Stimulated activated memory B cell treated with anti-CD40 and anti-IgM and Interleukin-4, amounts not matched to agents 10 μg/mL and 1 μg/mL and 100 μg/mL, for 72 hours (primary cell): ENCODE results near the gene DDX43.
"Not testable (repeated sequence)": the region's sequence is repeated elsewhere in the genome, so short reads cannot be mapped to it uniquely, and the experiment has no call there.

Experiments used
- ATAC-seq: fragments of 150-1000 bp; cut with Tn5 transposase; 2 replicates; pipeline ENCODE4 v1.10.0; 2021
- H3K27ac Mint-ChIP-seq: one replicate; pipeline ENCODE4 v1.8.0; 2022; ENCODE audit warnings: mild to moderate bottlenecking, mixed read lengths
- H3K27me3 Mint-ChIP-seq: one replicate; pipeline ENCODE4 v1.8.0; 2022; ENCODE audit warnings: mixed read lengths
- H3K36me3 Mint-ChIP-seq: one replicate; pipeline ENCODE4 v1.8.0; 2022; ENCODE audit warnings: mixed read lengths
- H3K4me1 Mint-ChIP-seq: one replicate; pipeline ENCODE4 v1.8.0; 2022; ENCODE audit warnings: mixed read lengths
- H3K4me3 Mint-ChIP-seq: one replicate; pipeline ENCODE4 v1.8.0; 2022; ENCODE audit warnings: mild to moderate bottlenecking, moderate library complexity, mixed read lengths
- H3K9me3 Mint-ChIP-seq: one replicate; pipeline ENCODE4 v1.8.0; 2022; ENCODE audit warnings: mixed read lengths

DDX43 gene

DNA sequence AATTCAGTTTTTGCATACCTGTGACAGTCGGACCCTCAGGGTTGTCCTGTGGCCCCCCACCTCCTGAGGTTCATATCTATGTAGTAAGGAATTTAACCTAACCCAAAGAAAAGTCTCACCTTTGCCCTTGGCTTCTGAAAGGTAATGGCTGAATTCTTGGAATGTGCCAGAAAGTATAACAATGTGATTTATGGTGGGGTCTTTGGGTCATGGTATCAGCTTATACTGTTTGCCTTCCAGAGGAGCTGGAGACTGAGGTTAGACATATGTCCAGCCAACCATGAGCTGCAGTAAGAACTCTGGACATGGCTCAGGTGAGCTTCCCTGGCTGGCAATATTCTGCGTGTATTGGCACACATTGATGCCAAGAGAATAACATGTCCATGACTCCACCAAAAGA, 26.9 kb downstream of the DDX43 start:
- H3K4me3 Mint-ChIP-seq, result no peak overlapping the region
- H3K36me3 Mint-ChIP-seq, result peaks cover 37% of the 10 kb centered on the region
- ATAC-seq, result no peak
- no peaks in the 10 kb centered on the region for H3K4me1 Mint-ChIP-seq
- H3K27ac Mint-ChIP-seq, result no peak overlapping the region
- no peaks in the 10 kb centered on the region for H3K27me3 Mint-ChIP-seq
- no peaks in the 10 kb centered on the region for H3K9me3 Mint-ChIP-seq

GRCh38 chr6:73435236-73435635, 40.6 kb downstream of the DDX43 start:
- no peak for ATAC-seq
- peaks cover 45% of the 10 kb centered on the region for H3K36me3 Mint-ChIP-seq
- H3K27ac Mint-ChIP-seq, result no peak overlapping the region
- H3K9me3 Mint-ChIP-seq, result no peaks in the 10 kb centered on the region
- peaks cover 5% of the 10 kb centered on the region for H3K4me1 Mint-ChIP-seq
- H3K4me3 Mint-ChIP-seq, result no peak overlapping the region
- no peaks in the 10 kb centered on the region for H3K27me3 Mint-ChIP-seq

DNA sequence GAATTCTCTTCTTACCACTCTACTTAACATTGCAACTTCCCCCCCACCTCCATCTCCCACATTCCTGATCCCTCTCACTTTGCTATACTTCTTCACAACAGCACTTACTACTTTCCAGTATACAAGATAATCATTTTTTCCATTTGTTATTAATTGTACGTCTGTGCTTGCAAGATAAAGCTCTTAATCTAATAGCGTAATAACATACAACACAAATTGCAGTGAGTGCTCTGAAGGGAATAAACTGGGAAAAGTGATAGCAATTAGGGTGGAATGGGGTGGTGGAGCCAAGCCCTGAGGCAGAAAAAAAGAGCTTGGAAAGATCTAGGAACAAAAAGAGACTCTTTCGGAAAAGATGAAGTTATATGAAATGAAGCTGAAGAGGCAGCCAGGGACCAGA, 48.9 kb downstream of the DDX43 start:
- no peak overlapping the region for H3K27ac Mint-ChIP-seq
- no peak for ATAC-seq
- peaks cover 37% of the 10 kb centered on the region for H3K4me1 Mint-ChIP-seq
- H3K27me3 Mint-ChIP-seq, result no peaks in the 10 kb centered on the region
- H3K9me3 Mint-ChIP-seq, result no peaks in the 10 kb centered on the region
- no peak overlapping the region for H3K4me3 Mint-ChIP-seq
- peaks cover 51% of the 10 kb centered on the region for H3K36me3 Mint-ChIP-seq

DNA sequence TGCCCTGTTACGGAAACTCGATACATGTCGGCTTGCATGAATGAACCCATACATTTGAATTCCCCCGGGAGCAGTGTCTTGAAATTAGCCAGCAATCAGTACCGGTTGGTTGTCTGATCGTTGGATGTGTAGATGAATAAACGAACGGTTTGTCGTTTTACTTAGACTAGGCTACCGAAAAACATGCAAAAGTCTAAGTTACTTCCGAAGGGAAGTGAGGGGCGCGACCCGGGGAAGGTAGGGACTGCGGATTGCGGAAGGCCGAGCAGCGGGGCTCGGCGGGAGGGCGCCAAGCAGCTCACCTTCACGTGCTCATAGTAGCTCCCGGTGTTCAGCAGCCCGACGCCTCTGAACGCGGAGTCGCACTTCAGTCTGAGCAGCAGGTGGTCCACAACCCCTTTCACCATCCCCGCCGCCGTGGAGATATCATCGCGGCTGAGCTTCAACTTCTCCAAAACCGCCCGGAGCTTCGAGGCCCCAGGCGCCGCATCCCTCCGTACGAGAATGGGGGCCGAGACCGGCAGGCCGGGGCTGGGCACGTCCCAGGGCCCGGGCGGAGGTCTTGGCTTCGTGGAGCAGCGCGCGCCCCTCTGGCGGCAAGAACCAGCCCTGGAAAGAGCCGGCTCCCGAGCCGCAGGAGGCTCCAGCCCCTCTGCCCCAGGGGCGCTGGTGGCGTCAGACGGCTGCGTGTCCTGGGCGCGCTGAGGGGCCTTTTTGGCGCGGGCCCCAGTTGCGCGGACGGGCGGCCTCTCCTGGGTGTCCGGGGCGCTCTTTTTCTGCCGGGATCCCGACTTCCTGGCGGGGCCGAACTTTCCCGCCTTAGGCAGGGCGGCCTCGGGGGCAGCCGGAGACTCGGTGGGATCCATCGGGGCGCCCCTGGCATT, 56.8 kb downstream of the DDX43 start:
- Mint-ChIP-seq H3K27me3 (no peaks in the 10 kb centered on the region), H3K27ac (peak overlapping the region; percentile 96), H3K4me3 (peak overlapping the region; percentile 91), H3K9me3 (no peaks in the 10 kb centered on the region), H3K4me1 (peaks cover 28% of the 10 kb centered on the region), H3K36me3 (peaks cover 25% of the 10 kb centered on the region)
- peak; percentile 77 for ATAC-seq

DNA sequence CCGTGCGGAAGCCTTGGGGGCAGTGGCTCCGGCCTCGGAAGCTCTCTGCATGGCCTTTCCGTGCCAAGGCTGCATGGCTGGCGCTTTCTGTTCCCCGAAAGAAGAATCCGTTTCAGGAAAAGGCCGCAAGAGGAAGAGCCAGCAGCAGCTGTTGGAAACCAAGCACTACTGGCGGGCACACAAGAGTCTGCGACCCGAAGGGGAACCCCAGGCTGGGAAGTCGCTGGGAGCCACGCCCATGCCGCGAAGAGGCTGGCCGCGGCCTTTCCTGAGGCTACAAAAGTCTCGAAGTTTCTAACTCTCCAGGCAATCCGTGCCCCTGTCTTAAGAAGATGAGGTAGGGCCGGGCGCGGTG, 57.5 kb downstream of the DDX43 start, which contains the start of gene CGAS:
TSS of gene CGAS (minus strand) at position 191 of the 355 bp plus-strand sequence. CDS start at position 75, 116 bp downstream.
- no peaks in the 10 kb centered on the region for H3K27me3 Mint-ChIP-seq
- ATAC-seq, result peak; percentile 91
- H3K4me3 Mint-ChIP-seq, result peak within 1 kb of the TSS; percentile 91
- H3K27ac Mint-ChIP-seq, result peak within 1 kb of the TSS; percentile 96
- peaks cover 28% of the 10 kb centered on the region for H3K4me1 Mint-ChIP-seq
- H3K9me3 Mint-ChIP-seq, result no peaks in the 10 kb centered on the region
- peaks cover 25% of the 10 kb centered on the region for H3K36me3 Mint-ChIP-seq

DNA sequence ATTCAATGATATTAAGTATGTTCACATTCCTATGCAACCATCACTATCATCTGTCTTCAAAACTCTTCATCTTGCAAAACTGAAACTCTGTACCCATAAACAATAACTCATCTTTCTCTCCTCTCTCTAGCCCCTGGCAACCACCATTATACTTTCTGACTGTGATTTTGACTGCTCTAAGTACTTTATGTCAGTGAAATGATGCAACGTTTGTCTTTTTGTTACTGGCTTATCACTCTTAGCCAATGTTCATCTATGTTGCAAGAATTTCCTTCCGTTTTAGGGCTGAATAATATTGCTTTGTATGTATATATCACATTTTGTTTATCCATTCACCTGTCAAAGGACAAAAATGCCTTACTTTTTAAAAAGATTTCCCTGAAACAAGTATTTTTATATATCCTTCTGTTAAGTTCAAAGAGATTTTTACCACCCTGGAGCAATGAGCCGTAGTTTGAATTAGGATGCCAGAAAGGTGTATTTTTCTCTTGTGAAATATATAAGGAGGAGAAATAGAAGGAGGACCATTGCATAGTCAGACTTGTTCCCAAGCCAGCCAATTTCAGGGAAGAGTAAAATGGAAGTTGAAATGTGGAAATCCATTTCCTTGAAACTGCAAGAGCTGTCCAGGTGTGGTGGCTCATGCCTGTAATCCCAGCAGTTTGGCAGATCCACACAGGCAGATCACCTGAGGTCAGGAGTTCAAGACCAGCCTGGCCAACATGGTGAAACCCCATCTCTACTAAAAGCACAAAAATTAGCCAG, 61.4 kb downstream of the DDX43 start:
- Mint-ChIP-seq H3K9me3 (no peaks in the 10 kb centered on the region), H3K36me3 (peaks cover under 1% of the 10 kb centered on the region), H3K4me3 (no peak overlapping the region), H3K27ac (no peak overlapping the region), H3K4me1 (peaks cover 25% of the 10 kb centered on the region), H3K27me3 (no peaks in the 10 kb centered on the region)
- ATAC-seq, result no peak

DNA sequence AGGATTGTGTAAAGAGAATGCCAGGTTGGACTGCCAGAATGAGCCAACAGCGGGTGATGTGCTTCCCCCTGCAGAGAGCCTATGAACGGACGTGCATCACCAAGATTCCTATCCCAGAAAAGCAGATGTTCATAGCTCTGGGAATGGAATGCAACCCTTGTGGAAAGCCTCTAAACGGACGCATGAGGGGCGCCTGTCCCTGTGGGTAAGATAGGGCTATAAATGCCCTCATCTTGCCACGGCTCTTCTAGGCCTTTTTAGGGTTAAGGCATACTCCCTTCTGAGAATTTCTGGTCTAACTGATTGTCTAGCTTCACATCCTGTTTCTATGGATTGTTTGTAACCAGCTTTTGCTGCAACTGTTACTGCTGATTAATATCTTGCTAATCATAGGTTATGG, 64.8 kb downstream of the DDX43 start:
- Mint-ChIP-seq H3K27ac (peak overlapping the region; percentile 98), H3K4me1 (peaks cover 34% of the 10 kb centered on the region)
- not testable (repeated sequence) for H3K4me3 Mint-ChIP-seq, H3K36me3 Mint-ChIP-seq, H3K27me3 Mint-ChIP-seq, H3K9me3 Mint-ChIP-seq, ATAC-seq

GRCh38 chr6:73460056-73460455, 65.4 kb downstream of the DDX43 start:
- peak overlapping the region; percentile 98 for H3K27ac Mint-ChIP-seq
- no peaks in the 10 kb centered on the region for H3K27me3 Mint-ChIP-seq
- H3K9me3 Mint-ChIP-seq, result no peaks in the 10 kb centered on the region
- no peaks in the 10 kb centered on the region for H3K36me3 Mint-ChIP-seq
- H3K4me3 Mint-ChIP-seq, result peak overlapping the region; percentile 58
- ATAC-seq, result no peak
- H3K4me1 Mint-ChIP-seq, result peaks cover 34% of the 10 kb centered on the region

GRCh38 chr6:73461537-73462350, 67.1 kb downstream of the DDX43 start, which contains the start of gene MTO1:
TSS of gene MTO1 (plus strand) at chr6:73461737. CDS start at chr6:73461855, 118 bp downstream.
- H3K9me3 Mint-ChIP-seq, result no peaks in the 10 kb centered on the region
- no peaks in the 10 kb centered on the region for H3K27me3 Mint-ChIP-seq
- peak within 1 kb of the TSS; percentile 98 for H3K27ac Mint-ChIP-seq
- peaks cover 10% of the 10 kb centered on the region for H3K36me3 Mint-ChIP-seq
- peak; percentile 96 for ATAC-seq
- peak within 1 kb of the TSS; percentile 98 for H3K4me3 Mint-ChIP-seq
- H3K4me1 Mint-ChIP-seq, result peaks cover 33% of the 10 kb centered on the region
